Keratinocyte (primary cell): ENCODE data around the gene FUT8. TPM values are rescaled to one million over a fixed set of nuclear protein-coding genes. Genes with fewer than 3 reads are reported as not detected.

Experiments
- DNase-seq: peaks from one replicate; pipeline ENCODE4 v3.0.0-alpha.2; 2011; ENCODE audit warnings: low read depth, missing footprints, low spot score
- FAIRE-seq: peaks from 2 replicates; lab custom pipeline; 2011; peaks lifted over from hg19 to GRCh38; lab: Jason Lieb, UNC
- H2AFZ ChIP-seq: 2 replicates; pipeline ENCODE4 v1.6.0; 2012; ENCODE audit warnings: low read length, control low read depth, inconsistent platforms; ENCODE audit not compliant: control insufficient read depth
- H3K27ac ChIP-seq: 2 replicates; pipeline ENCODE4 v1.5.1; 2011; ENCODE audit warnings: low read length; ENCODE audit not compliant: control insufficient read depth, insufficient read depth
- H3K27me3 ChIP-seq: 3 replicates; pipeline ENCODE4 v1.6.0; 2011; ENCODE audit warnings: low read length; ENCODE audit not compliant: control insufficient read depth, insufficient read depth; ENCODE audit errors: extremely low read depth
- H3K36me3 ChIP-seq, 2 experiments: 2 replicates in 1 of 2; 3 replicates in 1 of 2; pipeline ENCODE4 v1.5.1; 2011; ENCODE audit warnings: low read length in 2 of 2, mild to moderate bottlenecking in 1 of 2; ENCODE audit not compliant: control insufficient read depth in 2 of 2, insufficient read depth in 2 of 2; ENCODE audit errors: extremely low read depth in 1 of 2
- H3K4me1 ChIP-seq: 3 replicates; pipeline ENCODE4 v1.5.1; 2011; ENCODE audit warnings: low read length; ENCODE audit not compliant: control insufficient read depth, insufficient read depth; ENCODE audit errors: extremely low read depth
- H3K4me2 ChIP-seq: 3 replicates; pipeline ENCODE4 v1.6.0; 2011; ENCODE audit warnings: low read depth, low read length; ENCODE audit not compliant: control insufficient read depth, insufficient read depth; ENCODE audit errors: extremely low read depth
- H3K4me3 ChIP-seq, 3 experiments: fragments of 200-600 bp in 1 of 3; sonication (generic) in 1 of 3; 2 replicates in 2 of 3; 3 replicates in 1 of 3; pipeline ENCODE4 v1.5.1; 2011 to 2016; ENCODE audit warnings: low read length in 3 of 3, mild to moderate bottlenecking in 3 of 3, control low read depth in 2 of 3, inconsistent platforms in 1 of 3, low read depth in 1 of 3, mixed read lengths in 1 of 3, mixed run types in 1 of 3, moderate library complexity in 1 of 3; ENCODE audit not compliant: control insufficient read depth in 2 of 3, insufficient read depth in 2 of 3; ENCODE audit errors: extremely low read depth in 1 of 3
- H3K79me2 ChIP-seq: 2 replicates; pipeline ENCODE4 v1.6.0; 2012; ENCODE audit warnings: low read length; ENCODE audit not compliant: control insufficient read depth, insufficient read depth
- H3K9ac ChIP-seq: 3 replicates; pipeline ENCODE4 v1.6.0; 2011; ENCODE audit warnings: low read length; ENCODE audit not compliant: control insufficient read depth, insufficient read depth; ENCODE audit errors: extremely low read depth
- H3K9me1 ChIP-seq: 3 replicates; pipeline ENCODE4 v1.6.0; 2011; ENCODE audit warnings: low read length; ENCODE audit not compliant: control insufficient read depth, insufficient read depth; ENCODE audit errors: extremely low read depth
- H3K9me3 ChIP-seq: 2 replicates; pipeline ENCODE4 v1.5.1; 2012; ENCODE audit warnings: low read depth, low read length; ENCODE audit not compliant: control insufficient read depth
- H4K20me1 ChIP-seq: 3 replicates; pipeline ENCODE4 v1.6.0; 2011; ENCODE audit warnings: low read length; ENCODE audit not compliant: control insufficient read depth, insufficient read depth; ENCODE audit errors: extremely low read depth
- EZH2 ChIP-seq: IDR thresholded peaks from one replicate; pipeline ENCODE4 v1.6.1; 2012; ENCODE audit warnings: inconsistent platforms, mild to moderate bottlenecking, low read length, moderate library complexity
- dilution Hi-C: fragments of 300-500 bp; cut with MboI; formaldehyde crosslinking; loops from one replicate; pipeline ENCODE4 v1.7.0; 2020; ENCODE audit warnings: low sequenced_read_pairs; ENCODE audit not compliant: extremely low pct_ligation_motif_present
- polyA plus RNA-seq, 5 experiments: library from polyadenylated mRNA; depleted of rRNA in 3 of 5; stranded (reverse) in 3 of 5; stranded (forward) in 1 of 5; unstranded in 1 of 5; fragments of >200 nt; gene quantifications; 1 replicate in 1 of 5; 2 replicates in 3 of 5; 3 replicates in 1 of 5; pipeline versions ENCODE4 v1.2.1 to v1.2.3, GENCODE V29; 2011 to 2012; ENCODE audit warnings: missing spikeins in 2 of 5, low read depth in 1 of 5, low replicate concordance in 1 of 5
- TF ChIP-seq, protein P1 (sequence below), 3 experiments: IDR thresholded peaks in 1 of 3; conservative IDR thresholded peaks in 1 of 3; optimal IDR thresholded peaks in 1 of 3; 2 replicates in 2 of 3; 3 replicates in 1 of 3; pipeline versions ENCODE3 to v1.5.1; 2011; ENCODE audit warnings: low read length in 3 of 3, mild to moderate bottlenecking in 3 of 3, moderate library complexity in 2 of 3, control low read depth in 1 of 3, inconsistent platforms in 1 of 3; ENCODE audit not compliant: insufficient read depth in 2 of 3; ENCODE audit errors: extremely low read depth in 1 of 3

FUT8 gene
- polyA plus RNA-seq, 1 donor (not counting 4 experiments of a cell fraction or from before 2014, with no cell fraction given): 12.5 TPM

DNA sequence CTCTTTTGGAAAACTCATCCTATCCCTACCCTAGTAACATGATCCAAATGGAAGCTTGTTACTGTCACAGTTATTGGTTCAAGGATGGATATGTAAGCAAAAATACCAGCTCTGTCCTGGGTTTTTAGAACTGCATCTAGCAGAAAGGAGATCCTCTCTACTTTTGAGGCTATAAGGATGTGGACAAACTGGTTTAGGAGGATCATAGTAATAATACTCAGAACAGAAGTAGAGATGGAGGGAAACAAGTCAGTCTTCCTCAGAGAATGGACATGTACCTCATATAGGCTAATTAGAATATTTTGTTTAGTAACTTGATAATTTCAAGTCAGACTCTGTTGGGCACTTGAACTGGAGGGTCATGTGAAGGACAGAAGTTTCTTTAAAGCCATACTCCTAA lies 26.6 kb downstream of the FUT8 start:
- H4K20me1 ChIP-seq: no peaks in the 10 kb centered on the region
- H3K4me1 ChIP-seq: peaks cover 1% of the 10 kb centered on the region
- H3K4me2 ChIP-seq: no peak overlapping the region
- H3K27me3 ChIP-seq: no peaks in the 10 kb centered on the region
- H3K79me2 ChIP-seq: no peaks in the 10 kb centered on the region
- DNase-seq: no peak
- H3K4me3 ChIP-seq: no peak overlapping the region
- dilution Hi-C loops: no loop called here
- TF ChIP-seq EZH2: no peak
- TF ChIP-seq, protein P1, sequence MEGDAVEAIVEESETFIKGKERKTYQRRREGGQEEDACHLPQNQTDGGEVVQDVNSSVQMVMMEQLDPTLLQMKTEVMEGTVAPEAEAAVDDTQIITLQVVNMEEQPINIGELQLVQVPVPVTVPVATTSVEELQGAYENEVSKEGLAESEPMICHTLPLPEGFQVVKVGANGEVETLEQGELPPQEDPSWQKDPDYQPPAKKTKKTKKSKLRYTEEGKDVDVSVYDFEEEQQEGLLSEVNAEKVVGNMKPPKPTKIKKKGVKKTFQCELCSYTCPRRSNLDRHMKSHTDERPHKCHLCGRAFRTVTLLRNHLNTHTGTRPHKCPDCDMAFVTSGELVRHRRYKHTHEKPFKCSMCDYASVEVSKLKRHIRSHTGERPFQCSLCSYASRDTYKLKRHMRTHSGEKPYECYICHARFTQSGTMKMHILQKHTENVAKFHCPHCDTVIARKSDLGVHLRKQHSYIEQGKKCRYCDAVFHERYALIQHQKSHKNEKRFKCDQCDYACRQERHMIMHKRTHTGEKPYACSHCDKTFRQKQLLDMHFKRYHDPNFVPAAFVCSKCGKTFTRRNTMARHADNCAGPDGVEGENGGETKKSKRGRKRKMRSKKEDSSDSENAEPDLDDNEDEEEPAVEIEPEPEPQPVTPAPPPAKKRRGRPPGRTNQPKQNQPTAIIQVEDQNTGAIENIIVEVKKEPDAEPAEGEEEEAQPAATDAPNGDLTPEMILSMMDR (optimal IDR thresholded peaks at IDR 0.05 in 1 of 3, IDR thresholded peaks at IDR 0.05 in 1 of 3, conservative IDR thresholded peaks at IDR 0.05 in 1 of 3; ENCODE audit: extremely low read depth in 1 of 3, insufficient read depth in 2 of 3, low read length in 3 of 3): no peak
- no peak overlapping the region for H3K9ac ChIP-seq
- no peak for FAIRE-seq
- no peaks in the 10 kb centered on the region for H3K9me1 ChIP-seq
- no peak overlapping the region for H2AFZ ChIP-seq
- H3K36me3 ChIP-seq: no peaks in the 10 kb centered on the region
- no peaks in the 10 kb centered on the region for H3K9me3 ChIP-seq
- no peak overlapping the region for H3K27ac ChIP-seq

- Histone ChIP-seq H4K20me1 (no peaks in the 10 kb centered on the region), H3K4me3 (no peak overlapping the region), H3K9me3 (no peaks in the 10 kb centered on the region), H3K4me2 (no peak overlapping the region), H3K27ac (no peak overlapping the region), H3K4me1 (peaks cover 7% of the 10 kb centered on the region), H3K9me1 (peaks cover 2% of the 10 kb centered on the region), H2AFZ (no peak overlapping the region), H3K9ac (no peak overlapping the region), H3K27me3 (no peaks in the 10 kb centered on the region), H3K79me2 (no peaks in the 10 kb centered on the region), H3K36me3 (no peaks in the 10 kb centered on the region)
- DNase-seq (no peak), FAIRE-seq (no peak)
- dilution Hi-C loops: no loop called here
- TF ChIP-seq EZH2: no peak
- TF ChIP-seq, protein P1 (optimal IDR thresholded peaks at IDR 0.05 in 1 of 3, IDR thresholded peaks at IDR 0.05 in 1 of 3, conservative IDR thresholded peaks at IDR 0.05 in 1 of 3; ENCODE audit: extremely low read depth in 1 of 3, insufficient read depth in 2 of 3, low read length in 3 of 3): no peak
These were observed 27.7 kb downstream of the FUT8 start for GRCh38 chr14:65440230-65440629.
